ENCODE measurements around the gene CALCB.

- TF ChIP-seq CTCF (IDR thresholded peaks at IDR 0.05; ENCODE audit: low read depth, low read length), result no peak
- TF ChIP-seq EZH2phosphoT487 (IDR thresholded peaks at IDR 0.05; ENCODE audit: low read depth), result no peak
Observed at GRCh38 chr11:15045891-15046290, 27.5 kb upstream of the CALCB start.

Data from OCI-LY3 (cell line).